Endometrium (tissue), 2 donors: ENCODE data around the gene PRB2.
"Not testable (repeated sequence)": the region's sequence is repeated elsewhere in the genome, so short reads cannot be mapped to it uniquely, and the experiment has no call there.

ENCODE experiments used
- FAIRE-seq: peaks from 2 replicates; lab custom pipeline; 2012; peaks lifted over from hg19 to GRCh38; lab: Jason Lieb, UNC
- donor health status: control.
- donor health status: control.

PRB2 gene

DNA sequence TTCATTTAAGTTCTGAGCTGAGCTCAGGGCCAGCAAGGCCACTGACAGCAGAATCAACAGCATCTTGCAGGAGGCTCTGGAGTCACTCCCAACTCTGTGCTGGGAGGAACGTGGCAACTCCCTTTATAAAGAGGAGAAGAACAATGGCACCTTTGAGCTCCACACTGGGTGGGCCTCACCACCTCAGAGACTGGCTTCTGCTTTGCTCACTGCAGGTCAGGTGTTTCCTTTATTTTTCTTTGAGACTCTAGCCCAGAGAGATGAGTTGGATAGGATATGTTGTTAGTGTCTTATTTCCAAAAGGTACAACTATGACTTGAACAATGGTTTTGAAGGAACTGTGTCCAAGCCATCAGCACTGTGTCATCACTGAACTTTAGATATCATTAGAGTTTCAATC lies at the start of gene PRB2:
TSS of gene PRB2 (minus strand) at position 101 of the 400 bp plus-strand sequence. CDS start at position 63, 38 bp downstream.
- FAIRE-seq = not testable (repeated sequence)

DNA sequence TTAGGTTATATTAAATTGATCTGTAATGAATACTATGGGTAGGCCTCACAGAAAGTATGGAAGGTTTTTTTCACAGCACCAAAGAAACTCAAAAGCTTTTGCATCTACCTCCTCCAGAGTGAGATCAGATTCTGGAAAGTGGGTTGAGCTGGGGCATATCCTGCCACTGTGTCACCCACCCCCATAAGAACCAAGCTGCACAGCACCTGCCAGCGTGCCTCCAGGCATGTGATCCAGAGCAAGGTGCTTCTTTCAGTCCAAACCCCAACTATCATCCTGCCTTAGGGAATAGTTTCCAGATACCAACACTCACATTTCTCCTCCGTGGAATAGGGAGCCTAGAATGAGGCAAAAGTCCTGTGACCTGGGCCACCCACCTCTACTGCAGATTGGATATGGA lies 42.6 kb upstream of the PRB2 start:
- FAIRE-seq = no peak

DNA sequence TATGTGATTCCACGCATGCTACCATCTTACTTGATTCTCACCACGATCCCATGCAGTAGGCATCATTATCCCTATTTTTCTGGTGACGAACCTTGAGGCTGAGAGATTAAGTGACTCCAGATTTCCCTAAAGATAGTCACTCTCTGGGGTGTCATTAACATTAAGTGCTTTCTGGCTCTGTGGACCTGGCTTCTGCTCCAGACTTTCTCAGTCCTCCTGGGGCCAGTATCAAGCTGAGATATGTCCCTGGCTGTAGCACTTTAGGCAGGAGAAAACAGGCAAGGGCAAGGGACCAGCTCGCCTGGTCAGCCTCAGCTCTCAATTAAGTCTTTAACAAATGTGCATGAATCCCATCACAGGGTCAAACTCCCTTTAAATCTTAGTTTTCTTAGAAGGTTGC lies 38.3 kb upstream of the PRB2 start:
- FAIRE-seq = no peak

DNA sequence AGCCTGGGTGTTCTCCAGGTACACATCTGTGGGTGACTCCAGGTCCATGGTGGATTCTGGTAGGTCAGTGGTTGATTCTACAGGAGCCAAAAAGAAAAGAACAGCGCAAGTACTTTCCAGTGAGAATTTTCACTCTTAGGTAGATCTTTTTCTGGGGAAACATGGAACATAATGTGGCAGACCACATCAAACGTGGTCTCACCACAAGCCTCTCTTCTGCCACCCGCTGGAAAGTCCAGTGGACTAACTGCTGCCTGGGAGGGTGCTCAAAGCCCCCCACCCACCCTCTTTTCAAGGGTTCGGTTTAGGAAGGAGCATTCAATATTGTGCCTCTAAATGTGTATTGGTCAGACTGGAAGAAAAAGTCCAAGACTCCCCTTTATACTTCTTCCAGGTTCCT lies 36.1 kb upstream of the PRB2 start:
- no peak for FAIRE-seq

DNA sequence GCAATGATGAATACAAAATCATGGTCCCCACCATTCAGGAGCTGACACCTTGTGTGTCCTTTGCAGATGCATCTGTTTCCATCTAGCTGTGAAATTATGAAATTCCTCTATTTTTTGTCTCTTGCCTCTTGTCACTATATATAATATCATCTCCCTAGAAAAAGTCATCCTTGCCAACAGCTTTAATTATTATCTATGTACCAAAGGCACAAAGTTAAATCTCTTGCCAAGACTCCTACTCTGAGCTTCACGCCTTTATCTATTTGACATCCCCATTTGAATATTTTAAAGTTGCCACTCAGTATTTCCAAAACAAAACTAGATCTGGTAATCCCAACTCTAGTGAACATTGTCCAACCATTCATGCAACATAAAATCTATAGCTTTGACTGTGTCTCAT lies 32.0 kb upstream of the PRB2 start:
- FAIRE-seq = no peak

DNA sequence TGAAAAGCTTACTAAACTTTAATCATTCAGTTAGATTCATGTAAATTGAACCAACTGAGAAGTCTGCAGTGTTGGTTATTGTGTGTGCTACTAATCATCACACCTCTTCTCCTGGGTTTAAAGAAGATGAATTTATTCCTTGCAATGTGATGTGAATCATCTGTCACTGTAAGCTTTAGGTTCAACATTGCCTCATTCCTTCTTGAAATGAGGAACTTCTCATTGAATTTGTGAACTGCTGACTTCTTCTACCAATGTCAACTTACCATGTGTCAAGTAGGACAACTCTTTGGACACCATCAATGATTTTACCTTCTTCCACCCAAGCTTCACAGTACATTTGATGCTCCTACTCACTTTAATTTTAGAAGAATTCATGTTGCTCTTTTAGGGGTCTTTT lies 17.4 kb upstream of the PRB2 start:
- FAIRE-seq = no peak

DNA sequence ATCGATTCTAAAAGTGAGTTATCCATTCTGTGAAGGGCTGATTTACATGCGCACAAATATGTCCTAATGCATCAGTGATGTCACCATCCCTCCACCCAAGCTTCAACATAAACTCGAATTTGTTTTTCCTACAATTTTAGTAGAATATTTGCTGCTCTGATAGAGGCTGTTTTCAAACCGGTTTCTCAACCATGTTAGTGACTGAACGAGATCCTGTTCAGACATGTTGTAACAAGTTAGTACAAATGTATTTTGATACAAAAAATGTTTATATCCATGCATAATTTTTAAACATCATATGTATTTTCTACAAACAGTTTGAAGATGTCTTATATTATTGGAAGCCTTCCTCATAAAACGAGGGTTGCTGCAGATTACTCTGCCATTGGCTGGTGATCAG lies 12.7 kb upstream of the PRB2 start:
- FAIRE-seq = no peak

DNA sequence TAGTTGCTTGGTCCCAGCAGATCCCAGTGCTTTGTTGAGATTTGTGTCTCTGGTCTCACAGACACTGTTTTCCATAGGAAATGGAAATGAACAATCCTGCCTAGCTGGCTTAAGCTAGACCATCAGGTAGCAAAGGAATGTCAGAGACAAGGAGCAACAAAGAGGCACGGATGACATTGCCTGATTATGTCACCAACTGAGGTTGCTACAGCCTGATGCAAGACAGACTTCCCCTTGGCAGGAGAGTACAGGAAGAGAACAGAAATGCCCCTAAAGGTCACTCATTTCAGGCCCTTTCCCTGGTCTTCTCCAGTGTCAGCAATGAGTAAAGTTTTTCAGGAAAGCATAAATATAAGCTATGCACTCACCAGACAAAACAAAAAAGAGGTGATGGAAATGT lies 2.0 kb upstream of the PRB2 start:
- no peak for FAIRE-seq

DNA sequence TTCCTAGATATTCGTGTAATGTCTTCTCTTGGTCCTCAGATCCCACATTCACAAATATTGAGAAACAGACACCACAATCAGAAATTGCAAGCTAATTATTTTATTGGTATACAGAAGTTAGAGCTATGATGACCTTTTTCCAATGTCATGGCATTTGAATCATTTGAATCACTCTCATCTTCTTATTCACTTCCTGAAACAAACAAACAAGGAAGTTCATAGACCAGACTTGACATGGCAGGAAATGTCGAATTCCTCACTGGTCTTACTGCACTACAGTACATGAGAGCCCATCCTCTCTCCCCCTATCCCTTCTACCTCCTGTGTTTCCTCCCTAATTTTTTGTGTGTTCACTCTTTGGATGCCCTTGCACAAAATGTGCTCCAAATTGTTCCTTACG lies 3.9 kb downstream of the PRB2 start:
- not testable (repeated sequence) for FAIRE-seq

DNA sequence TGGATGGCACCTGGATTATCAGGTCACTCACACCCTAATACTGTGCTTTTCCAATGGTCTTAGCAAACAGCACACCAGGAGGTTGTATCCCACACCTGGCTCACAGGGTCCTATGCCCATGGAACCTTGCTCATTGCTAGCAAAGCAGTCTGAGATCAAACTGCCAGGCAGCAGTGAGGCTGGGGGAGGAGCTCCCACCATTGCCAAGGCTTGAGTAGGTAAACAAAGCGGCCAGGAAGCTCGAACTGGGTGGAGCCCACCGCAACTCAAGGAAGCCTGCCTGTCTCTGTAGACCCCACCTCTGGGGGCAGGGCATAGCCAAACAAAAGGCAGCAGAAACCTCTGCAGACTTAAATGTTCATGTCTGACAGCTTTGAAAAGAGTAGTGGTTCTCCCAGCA lies 17.9 kb downstream of the PRB2 start:
- FAIRE-seq = not testable (repeated sequence)

DNA sequence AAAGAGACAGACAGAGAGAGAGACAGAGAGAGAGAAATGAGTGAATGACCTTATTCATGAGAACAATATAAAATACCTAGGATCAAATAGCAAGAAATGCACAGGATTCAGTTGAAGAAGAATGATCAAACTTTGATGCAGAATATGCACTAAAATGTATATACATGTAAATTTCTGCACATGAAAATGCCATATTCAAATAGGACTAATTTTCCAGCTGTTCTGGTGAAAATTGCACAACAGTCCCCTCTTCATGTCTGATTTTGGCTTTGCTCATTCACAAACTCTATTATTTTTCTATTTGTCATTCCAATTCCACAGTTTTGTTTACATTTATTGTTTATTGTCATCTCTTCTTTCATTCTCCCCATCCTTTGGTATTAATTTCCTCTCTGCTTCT lies 34.2 kb downstream of the PRB2 start:
- FAIRE-seq = no peak

DNA sequence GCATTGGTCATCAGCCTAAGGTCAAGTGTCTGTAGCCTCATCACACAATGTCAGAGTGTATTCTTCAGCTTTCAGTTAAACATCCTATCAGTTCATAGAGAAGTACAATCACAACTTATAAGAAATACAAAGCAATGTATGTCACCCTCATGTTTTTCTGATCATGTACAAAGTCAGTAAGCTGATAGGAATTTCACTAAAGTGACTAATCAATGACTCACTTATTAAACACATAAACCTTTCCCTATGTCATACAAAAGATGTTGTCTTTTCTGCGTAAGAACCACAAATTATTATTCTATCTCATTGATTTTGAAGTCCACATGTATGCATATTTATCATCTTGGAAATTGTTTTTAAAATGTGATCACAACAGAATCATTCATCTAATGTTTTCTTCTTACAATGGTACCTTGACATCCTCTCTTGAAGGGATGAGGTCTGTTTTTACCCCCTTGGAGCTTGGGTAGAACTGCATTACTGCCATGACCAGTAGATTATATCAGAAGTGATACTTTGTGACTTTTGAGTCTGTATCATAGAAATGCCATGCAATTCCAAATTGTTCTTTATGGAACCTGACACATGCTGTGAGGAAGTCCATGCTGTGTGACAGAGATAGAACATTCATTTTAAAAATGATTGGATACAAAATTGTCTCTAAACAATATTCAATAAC lies 35.0 kb downstream of the PRB2 start:
- not testable (repeated sequence) for FAIRE-seq

DNA sequence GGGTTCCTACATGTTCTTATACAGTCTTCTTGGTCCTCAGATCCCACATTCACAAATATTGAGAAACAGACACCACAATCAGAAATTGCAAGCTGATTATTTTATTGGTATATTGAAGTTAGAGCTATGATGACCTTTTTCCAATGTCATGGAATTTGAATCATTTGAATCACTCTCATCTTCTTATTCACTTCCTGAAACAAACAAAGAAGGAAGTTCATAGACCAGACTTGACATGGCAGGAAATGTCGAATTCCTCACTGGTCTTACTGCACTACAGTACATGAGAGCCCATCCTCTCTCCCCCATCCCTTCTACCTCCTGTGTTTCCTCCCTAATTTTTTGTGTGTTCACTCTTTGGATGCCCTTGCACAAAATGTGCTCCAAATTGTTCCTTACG lies 43.6 kb downstream of the PRB2 start:
- not testable (repeated sequence) for FAIRE-seq

DNA sequence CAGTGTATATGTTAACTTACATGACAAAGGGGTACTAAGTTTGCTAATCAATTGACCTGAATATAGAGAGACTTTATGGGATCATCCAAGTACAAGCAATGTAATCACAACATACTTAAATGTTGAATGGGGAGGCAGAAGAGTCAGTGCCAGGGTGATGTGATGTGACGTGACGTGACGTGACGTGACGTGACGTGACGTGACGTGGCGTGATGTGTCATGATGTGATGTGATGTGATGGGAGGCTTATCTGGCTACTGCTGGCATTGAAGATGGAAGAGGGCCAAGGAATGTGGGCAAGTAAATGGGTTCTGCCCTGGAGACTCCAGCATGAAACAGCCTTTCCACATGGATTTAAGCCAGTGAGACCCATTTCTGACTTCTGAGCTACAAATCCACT lies 46.9 kb downstream of the PRB2 start:
- FAIRE-seq = no peak

DNA sequence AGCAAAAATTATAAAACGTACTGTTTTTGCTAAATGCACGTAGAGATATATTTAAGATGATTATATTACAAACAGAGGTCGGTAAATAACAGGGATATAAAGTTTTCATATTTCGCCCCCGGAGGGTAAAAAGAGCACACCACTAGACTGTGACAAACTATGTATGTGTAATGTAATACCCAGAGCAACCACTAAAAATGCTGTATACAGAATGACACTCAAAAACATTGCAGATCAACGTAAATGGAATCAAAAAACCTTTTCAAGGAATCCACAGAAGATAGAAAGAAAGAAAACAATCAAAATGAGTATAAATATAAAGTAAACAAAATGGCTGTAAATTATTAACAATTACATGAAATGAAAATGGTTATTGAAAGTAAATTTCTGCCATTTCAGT lies 47.6 kb downstream of the PRB2 start:
- FAIRE-seq = no peak

DNA sequence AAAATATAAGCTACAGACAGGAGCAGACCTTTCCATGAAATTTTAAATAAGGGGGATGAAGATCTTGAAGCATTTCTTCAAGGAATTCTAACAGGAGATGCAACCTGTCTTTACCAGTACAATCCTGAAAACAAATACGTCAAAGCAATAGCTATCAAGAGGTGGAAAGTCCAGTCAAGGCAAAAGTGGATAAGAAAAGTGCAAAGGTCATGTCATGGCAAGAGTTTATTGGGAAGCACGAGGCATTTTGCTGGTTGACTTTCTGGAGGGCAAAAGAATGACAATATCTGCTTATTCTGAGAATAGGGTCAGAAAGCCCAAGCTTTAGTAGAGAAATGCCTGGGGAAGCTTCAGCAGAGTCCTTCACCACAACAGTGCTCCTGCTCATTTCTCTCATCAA lies 50.9 kb downstream of the PRB2 start:
- no peak for FAIRE-seq
